ENCODE measurements around the gene EPHA6.
A peak's percentile ranks its signal among the peaks of the same experiment; 100 is the strongest.

The EPHA6 gene

DNA sequence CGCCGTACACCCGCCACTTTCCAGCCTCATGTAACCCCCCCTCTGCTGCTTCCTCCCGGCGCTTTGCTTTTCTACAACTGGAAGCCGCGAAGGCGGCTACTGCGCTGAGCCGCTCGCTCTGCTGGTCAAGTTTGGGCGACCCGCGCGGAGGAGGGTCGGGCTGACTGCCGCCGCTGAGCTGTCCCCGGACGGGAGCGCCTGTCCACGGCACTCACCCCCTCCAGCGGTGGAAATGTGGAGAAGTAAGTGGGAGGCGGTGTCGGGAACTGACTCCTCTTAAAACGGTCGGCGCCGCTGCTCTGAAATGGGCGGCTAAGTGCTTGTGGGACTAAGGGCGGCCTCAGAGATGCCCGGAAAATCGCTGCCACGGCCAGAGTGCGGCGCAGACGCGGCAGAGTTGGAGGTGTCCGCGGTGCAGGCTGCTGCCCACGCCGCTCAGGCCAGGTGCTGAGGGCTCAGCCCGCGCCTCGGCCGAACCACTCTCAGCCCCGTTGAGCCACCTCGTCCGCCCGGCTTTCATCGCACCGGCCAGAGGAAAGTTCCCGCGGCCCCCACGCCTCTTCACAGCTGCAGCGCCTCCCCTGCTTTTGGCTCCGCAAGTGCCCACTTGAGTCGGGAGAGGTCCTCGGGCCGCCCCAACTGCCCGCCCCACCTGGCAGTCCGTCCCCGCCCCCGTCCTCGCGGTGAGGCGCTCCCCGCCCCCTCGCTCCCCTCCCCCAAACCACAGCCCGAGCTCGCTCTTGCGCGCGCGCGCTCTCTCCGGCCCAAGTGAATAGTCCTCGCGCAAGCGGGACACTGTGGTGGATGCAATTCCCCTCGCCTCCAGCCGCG is at the start of gene EPHA6:
Gene EPHA6, plus strand, starts transcription at position 775 of the 831 bp plus-strand sequence.
- peak in 1 of 2 experiments; percentile 6 for DNase-seq (ENCODE audit: low read depth in 2 of 2)

DNA sequence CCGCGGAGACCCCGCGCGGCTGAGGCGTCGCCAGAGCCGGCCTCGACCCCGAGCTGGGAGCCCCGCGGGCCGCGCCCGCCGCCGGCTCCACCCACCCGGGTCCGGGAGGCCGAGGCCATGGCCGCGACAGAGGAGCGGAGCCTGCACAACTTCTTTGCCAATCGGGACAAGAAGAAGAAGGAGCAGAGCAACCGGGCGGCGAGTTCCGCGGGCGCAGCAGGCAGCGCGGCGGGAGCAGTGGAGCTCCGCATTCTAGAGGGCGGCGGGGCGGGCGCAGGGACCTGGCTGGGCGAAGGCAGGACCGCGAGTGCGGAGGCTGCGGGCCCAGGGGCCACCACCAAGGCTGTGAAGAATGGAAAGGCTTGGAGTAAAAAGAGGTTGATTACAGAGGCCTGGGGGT is 37.6 kb upstream of the EPHA6 start:
- no peak for DNase-seq (ENCODE audit: low read depth in 2 of 2)

DNA sequence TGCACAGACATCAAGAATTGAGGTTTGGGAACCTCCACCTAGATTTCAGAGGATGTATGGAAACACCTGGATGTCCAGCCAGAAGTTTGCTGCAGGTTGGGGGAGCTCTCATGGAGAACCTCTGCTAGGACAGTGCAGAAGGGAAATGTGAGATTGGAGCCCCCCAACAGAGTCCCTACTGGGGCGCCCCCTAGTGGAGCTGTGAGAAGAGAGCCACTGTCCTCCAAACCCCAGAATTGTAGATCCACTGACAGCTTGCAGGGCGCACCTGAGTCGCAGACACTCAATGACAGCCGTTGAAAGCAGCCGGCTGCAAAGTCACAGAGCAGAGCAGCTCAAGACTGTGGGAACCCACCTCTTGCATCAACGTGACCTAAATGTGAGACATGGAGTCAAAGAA is 34.6 kb upstream of the EPHA6 start:
- DNase-seq (ENCODE audit: low read depth in 2 of 2): no peak

GRCh38 chr3:96796101-96796500 is 18.3 kb upstream of the EPHA6 start:
- no peak for DNase-seq (ENCODE audit: low read depth in 2 of 2)

DNA sequence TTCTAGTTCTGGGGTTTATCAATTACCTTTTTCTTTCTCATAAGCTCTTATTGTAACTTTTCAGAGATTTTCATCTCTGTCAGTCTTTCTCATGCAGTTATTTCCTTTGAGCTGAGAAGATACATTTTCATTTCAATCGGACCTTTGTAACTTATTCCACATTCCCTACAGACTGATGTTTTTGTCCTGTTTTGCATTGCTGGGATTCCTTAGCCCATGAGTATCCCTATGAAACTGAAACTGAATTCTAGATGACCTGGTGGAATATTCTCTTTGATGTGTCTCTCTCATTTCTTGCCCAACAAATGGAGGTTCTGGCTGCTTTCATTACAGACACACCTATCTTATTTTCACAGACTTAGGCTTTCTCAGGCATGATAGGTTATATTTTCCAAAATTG is 10.5 kb upstream of the EPHA6 start:
- no peak for DNase-seq (ENCODE audit: low read depth in 2 of 2)

DNA sequence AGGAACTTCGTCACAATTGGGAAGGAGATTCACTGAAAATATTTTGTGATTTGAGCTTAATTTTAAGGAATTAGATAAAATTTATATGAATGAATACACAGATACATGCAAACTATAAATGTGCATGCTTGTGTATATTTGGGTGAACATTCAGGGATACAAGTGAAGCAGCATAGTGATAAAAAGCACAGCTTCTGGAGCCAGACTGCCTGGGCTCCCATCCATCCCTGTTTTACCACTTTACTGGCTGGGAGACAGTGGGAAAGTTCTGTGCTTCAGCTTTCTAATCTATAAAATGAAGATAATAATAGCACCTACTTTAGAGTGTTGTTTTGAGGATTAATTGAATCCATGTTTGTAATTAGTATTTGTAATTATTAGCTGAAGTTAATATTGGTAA is 8.1 kb upstream of the EPHA6 start:
- DNase-seq (ENCODE audit: low read depth in 2 of 2): no peak

DNA sequence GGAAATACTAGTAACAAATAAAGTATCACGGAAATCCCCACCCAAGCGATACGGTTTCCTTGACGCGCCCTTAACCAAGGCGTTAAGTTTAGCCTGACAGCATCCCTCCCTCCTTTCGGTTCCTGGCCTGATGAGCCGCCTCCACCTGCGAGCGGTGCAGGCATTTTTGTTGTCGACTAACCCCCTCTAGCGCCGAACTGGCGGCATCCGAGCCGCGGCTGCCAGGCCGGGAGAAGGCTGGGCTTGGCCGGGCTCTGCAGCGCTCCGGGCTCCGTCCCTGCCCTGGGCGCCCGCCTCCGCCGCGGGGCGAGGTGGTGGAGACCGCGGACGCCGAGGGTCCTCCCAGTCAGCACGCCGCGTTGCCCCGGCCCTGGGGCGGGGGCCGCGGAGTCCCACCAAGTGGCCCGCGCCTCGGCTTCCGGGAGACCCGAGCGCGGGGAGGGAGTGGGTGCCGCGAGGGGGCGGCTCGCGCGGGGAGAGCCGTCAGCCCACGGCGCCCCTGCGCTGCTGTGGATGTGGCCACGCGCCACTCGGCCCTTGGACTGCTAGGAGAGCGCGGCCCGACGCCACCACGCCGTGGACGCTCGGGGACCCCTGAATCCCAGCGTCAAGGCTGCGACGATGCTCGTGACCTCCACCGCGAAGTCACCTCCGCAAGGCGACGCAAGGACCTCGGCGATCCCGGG is 1.1 kb upstream of the EPHA6 start:
- DNase-seq (ENCODE audit: low read depth in 2 of 2): peak; percentile 35 to 47

DNA sequence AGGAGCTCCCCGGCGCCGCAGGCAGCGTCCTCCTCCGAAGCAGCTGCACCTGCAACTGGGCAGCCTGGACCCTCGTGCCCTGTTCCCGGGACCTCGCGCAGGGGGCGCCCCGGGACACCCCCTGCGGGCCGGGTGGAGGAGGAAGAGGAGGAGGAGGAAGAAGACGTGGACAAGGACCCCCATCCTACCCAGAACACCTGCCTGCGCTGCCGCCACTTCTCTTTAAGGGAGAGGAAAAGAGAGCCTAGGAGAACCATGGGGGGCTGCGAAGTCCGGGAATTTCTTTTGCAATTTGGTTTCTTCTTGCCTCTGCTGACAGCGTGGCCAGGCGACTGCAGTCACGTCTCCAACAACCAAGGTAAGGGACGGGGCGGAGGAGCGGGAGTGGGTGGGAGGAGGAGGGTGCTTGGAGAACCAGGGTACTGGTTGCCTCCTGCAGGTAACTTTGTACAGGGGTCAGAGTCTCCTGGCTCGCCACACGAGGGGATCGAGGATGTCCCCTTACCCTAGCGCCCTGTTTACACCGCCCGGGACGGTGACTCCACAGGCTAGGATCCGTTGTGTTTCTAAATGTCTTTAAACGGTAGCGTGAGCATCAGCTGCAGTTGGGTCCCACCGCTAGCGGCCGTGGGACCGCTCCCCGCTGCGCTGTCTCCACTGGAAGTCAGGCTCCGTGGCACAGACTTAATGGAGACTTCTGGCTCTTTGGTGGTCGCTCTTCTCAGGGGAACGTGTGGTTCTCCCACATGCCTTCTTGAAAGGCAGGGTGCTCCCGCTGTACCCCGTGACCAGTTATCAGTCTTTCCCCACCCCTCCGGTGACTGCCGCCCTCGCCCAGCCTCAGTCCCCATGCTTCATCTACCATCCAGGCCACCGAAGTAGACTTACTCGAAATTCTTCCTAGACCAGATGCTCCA is 515 bp downstream of the EPHA6 start:
- no peak for DNase-seq (ENCODE audit: low read depth in 2 of 2)

DNA sequence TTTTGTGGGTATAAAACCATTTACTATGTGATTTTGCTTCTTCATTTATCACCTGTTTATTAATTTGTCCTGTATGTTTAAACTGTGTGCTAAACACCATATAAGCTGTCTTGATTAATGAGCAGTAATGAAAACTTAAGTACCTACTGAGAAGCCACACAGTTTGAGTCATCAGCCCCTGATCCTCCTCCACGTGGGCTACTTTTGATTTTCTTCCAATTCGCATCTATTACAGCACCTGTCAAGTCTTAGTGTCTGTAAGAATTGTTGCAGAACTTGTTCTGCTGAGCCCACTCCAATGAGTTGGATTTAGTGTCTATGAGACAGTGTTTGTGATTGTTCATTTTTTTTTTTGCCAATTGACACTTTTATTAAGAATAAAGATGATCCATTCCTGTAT is 16.8 kb downstream of the EPHA6 start:
- DNase-seq (ENCODE audit: low read depth in 2 of 2): no peak

- no peak for DNase-seq (ENCODE audit: low read depth in 2 of 2)
Measured at GRCh38 chr3:96833301-96833700, 18.9 kb downstream of the EPHA6 start.

- DNase-seq (ENCODE audit: low read depth in 2 of 2): no peak
Measured at GRCh38 chr3:96836153-96836915, 21.9 kb downstream of the EPHA6 start.

- DNase-seq (ENCODE audit: low read depth in 2 of 2): no peak
Measured at GRCh38 chr3:96843505-96844203, 29.3 kb downstream of the EPHA6 start.

- no peak for DNase-seq (ENCODE audit: low read depth in 2 of 2)
Measured at GRCh38 chr3:96844204-96844514, 29.8 kb downstream of the EPHA6 start.

DNA sequence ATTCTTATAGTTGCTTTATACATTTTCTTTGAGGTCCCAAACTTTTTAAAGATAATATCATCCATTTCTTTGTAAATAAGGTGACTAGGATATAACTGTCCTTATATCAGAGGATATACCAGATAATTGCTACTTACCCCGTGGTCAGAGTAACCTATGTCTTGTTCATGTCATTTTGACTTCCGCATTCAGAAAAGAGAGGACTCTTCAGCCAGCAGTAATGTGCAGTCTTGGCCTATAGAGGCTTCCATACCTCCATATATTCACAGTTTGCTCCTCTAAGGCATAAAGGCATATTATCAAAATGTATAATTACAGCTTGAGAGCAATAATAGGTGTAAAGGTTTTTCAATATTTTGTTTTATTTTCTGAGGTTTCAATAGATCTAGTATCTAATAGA is 38.5 kb downstream of the EPHA6 start:
- no peak for DNase-seq (ENCODE audit: low read depth in 2 of 2)

GRCh38 chr3:96860882-96861281 is 46.5 kb downstream of the EPHA6 start:
- DNase-seq (ENCODE audit: low read depth in 2 of 2): no peak

- DNase-seq (ENCODE audit: low read depth in 2 of 2): no peak
Measured at GRCh38 chr3:96863129-96863740, 48.8 kb downstream of the EPHA6 start.

GRCh38 chr3:96865605-96866004 is 51.2 kb downstream of the EPHA6 start:
- no peak for DNase-seq (ENCODE audit: low read depth in 2 of 2)

GRCh38 chr3:96869316-96869715 is 54.9 kb downstream of the EPHA6 start:
- DNase-seq (ENCODE audit: low read depth in 2 of 2): no peak

DNA sequence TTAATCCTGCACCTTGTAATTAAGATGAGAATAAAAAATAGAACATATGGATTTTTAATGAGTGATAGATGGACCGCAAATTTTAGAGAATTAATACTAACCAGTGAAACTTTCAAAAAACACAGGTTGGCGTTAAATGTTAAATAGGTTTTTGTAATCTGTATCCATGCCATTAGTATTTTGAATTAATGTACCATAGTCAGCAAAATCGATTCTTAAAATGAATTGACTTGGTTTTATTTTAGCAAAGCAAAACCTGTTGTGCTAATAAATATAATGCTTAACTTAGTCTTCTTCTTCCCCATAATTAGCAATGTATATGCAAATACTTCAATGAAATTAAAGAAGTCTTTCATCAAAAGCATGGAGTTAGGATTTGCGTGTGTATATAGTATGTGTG is 63.1 kb downstream of the EPHA6 start:
- no peak for DNase-seq (ENCODE audit: low read depth in 2 of 2)

- no peak for DNase-seq (ENCODE audit: low read depth in 2 of 2)
Measured at GRCh38 chr3:96900031-96900430, 85.6 kb downstream of the EPHA6 start.

DNA sequence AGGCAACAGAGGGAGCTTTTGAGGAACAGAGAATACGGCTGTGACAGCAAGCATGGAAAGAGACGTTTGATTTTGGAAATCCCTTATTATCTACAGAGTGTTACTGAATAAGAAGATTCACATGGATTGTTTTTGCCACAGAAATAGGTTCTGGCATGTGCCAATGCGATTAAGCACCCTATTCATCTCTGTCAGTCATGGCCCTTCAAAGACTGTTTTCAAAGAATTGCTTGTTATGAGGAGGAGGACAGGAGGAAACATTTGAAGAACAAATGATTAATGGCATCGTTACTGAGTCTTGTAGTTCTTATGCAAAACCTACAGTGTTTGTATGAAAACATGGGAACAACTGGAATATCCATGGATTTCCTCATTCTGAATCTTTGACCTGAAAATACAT is 86.2 kb downstream of the EPHA6 start:
- DNase-seq (ENCODE audit: low read depth in 2 of 2): no peak
